GM12891 (cell line): Measurements from ENCODE around the gene ABCA12.

Experiments
- DNase-seq: peaks from one replicate; pipeline ENCODE4 v3.0.0; 2011; ENCODE audit warnings: low spot score; ENCODE audit not compliant: insufficient read length
- FAIRE-seq: peaks from 2 replicates; lab custom pipeline; 2011; peaks lifted over from hg19 to GRCh38; lab: Jason Lieb, UNC
- PAX5 ChIP-seq: IDR thresholded peaks from 2 replicates; pipeline ENCODE4 v1.6.1; 2011; ENCODE audit warnings: low read length, moderate library complexity, mild to moderate bottlenecking; ENCODE audit not compliant: insufficient read depth, severe bottlenecking
- POLR2A ChIP-seq: IDR thresholded peaks from 2 replicates; pipeline ENCODE4 v1.6.1; 2011; ENCODE audit warnings: low read depth, low read length, control low read depth
- POLR2AphosphoS5 ChIP-seq: IDR thresholded peaks from 2 replicates; pipeline ENCODE4 v1.6.1; 2011; ENCODE audit warnings: low read depth, low read length, control low read depth
- POU2F2 ChIP-seq: IDR thresholded peaks from 2 replicates; pipeline ENCODE4 v1.6.1; 2011; ENCODE audit warnings: low read depth, mild to moderate bottlenecking, control low read depth, low read length, moderate library complexity
- SPI1 ChIP-seq: IDR thresholded peaks from 2 replicates; pipeline ENCODE4 v1.6.1; 2011; ENCODE audit warnings: low read depth, low read length, control low read depth
- TAF1 ChIP-seq: IDR thresholded peaks from 2 replicates; pipeline ENCODE4 v1.6.1; 2011; ENCODE audit warnings: low read depth, low read length, control low read depth

ABCA12 gene

DNA sequence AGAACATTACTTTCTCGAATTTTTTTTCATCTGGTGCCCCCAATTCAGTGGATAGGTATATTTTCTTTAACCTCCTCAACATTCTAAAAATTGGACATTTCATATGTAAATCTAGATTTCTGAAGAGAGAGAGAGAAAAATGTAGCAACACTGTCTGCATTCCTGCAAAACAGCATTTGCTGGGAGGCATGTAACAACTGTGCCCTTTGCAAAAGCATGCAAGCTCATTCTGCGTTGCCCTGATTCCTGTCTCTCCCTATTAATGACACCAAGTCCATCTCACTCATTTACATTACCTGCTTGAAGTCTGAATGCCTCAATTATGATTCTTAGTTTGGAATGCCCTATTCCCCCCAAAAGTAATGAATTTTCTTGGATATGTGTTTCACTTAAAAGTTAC lies 249.1 kb downstream of the ABCA12 start:
- no peak for TF ChIP-seq POLR2A
- TF ChIP-seq SPI1: no peak
- no peak for TF ChIP-seq PAX5
- TF ChIP-seq POLR2AphosphoS5: no peak
- TF ChIP-seq POU2F2: no peak
- TF ChIP-seq TAF1: no peak
- FAIRE-seq (no peak), DNase-seq (no peak)

GRCh38 chr2:214881647-214882202 lies 256.7 kb downstream of the ABCA12 start:
- FAIRE-seq (no peak), DNase-seq (no peak)
- TF ChIP-seq POU2F2: no peak
- TF ChIP-seq SPI1: no peak
- no peak for TF ChIP-seq PAX5
- TF ChIP-seq POLR2AphosphoS5: no peak
- no peak for TF ChIP-seq POLR2A
- no peak for TF ChIP-seq TAF1
